IPS-NIHi7 (cell line): ENCODE results near the gene WNT16.
"Not testable (repeated sequence)": the region's sequence is repeated elsewhere in the genome, so short reads cannot be mapped to it uniquely, and the experiment has no call there.

Experiments used
- DNase-seq: peaks from one replicate; pipeline ENCODE4 v3.0.0; 2012; ENCODE audit warnings: mixed read lengths; ENCODE audit errors: extremely low spot score

Gene WNT16

DNA sequence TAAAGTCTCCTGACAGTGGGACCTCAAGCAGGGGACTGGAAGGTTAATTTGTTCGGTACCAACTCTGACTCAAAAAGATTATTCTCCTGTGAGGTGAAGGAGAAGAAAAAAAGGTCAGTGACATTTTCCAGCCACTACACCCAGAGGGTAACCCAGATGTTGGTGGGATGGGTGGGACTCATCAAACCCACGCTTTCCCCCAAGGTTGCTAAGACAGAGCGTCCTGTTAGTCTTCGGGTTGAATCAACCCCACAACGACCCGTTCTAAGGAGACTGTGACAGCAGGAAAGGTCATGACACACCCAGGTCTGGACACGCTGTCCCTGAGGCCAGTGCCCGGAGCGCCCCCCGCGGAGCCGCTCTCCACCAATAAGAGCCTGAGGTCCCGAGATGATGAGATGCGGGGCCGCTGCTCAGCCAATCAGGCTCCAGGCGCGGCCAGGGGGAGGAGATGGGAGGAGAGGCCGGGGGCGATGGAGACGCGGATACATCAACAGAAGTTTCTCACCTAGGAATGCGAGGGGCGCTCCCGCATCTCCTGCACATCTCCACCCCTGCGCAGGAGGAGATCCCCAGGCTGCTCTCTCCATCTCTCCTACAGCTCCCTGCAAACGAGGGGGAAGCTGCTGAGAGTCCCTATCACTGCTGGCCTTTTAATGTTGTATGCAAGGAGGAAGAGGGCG lies at the start of gene WNT16:
WNT16 (plus strand) TSS at position 493 of the 683 bp plus-strand sequence. CDS start 293 bp downstream, outside the sequence.
- peak; percentile 88 for DNase-seq

GRCh38 chr7:121279060-121279620 lies 49.7 kb upstream of the WNT16 start:
- no peak for DNase-seq

GRCh38 chr7:121279822-121280221 lies 49.0 kb upstream of the WNT16 start:
- DNase-seq = no peak

GRCh38 chr7:121280656-121281055 lies 48.1 kb upstream of the WNT16 start:
- DNase-seq = no peak

GRCh38 chr7:121282129-121282528 lies 46.7 kb upstream of the WNT16 start:
- no peak for DNase-seq

DNA sequence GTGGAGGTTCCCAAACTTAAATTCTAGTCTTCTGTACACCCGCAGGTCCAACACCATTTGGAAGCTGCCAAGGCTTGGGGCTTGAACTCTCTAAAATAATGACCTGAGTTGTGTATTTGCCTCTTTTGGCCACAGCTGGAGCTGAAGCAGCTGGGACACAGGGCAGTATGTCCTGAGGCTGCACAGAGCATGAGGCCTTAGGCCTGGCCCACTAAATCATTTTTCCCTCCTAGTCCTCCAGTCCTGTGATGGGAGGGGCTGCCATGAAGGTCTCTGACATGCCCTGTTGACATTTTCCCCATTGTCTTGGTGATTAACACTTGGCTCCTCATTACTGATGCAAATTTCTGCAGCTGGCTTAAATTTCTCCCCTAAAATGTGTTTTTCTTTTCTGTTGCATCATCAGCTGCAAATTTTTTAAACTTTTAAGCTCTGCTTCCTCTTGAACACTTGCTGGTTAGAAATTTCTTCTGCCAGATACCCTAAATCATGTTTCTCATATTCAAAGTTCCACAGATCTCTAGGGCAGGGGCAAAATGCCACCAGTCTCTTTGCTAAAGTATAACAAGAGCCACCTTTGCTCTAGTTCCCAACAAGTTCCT lies 43.6 kb upstream of the WNT16 start:
- no peak for DNase-seq

- DNase-seq = no peak
Measured at GRCh38 chr7:121286186-121286585, 42.6 kb upstream of the WNT16 start.

GRCh38 chr7:121286742-121287734 lies 41.8 kb upstream of the WNT16 start:
- no peak for DNase-seq

- no peak for DNase-seq
Measured at GRCh38 chr7:121288894-121289293, 39.9 kb upstream of the WNT16 start.

DNA sequence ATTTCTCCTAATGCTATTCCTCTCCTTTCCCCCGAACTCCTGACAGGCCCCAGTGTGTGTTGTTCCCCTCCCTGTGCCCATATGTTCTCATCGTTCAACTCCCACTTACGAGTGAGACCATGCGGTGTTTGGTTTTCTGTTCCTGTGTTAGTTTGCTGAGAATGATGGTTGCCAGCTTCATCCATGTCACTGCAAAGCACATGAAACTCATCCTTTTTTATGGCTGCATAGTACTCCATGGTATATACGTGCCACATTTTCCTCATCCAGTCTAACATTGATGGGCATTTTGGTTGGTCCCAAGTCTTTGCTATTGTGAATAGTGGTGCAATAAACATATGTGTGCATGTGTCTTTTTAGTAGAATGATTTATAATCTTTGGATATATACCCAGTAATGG lies 38.9 kb upstream of the WNT16 start:
- DNase-seq = not testable (repeated sequence)

DNA sequence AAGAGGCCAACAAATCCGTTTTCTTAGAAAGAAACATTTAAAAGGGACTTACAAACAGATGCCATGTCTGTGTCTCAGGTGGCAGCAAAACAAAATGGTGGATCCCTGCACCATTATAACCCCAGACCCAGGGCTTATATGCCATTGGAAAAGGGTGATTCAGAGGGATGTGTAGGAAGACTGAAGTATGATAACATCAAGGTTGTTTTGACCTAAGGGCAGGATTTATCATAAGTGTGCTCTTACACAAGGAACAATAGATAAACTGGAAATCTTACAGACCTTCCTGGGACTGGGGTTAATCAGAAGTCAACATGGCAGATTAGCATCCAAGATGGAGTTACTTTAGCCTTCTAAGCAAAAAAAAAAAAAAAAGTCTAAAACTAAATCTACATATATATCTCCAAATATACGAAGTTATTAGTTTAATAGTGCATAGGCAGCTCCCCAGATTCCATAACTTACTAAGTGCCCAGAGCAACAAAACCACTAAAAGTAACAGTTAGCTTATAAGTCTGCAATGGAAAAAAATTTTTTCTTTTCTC lies 34.3 kb upstream of the WNT16 start:
- DNase-seq = no peak

GRCh38 chr7:121297843-121298242 lies 31.0 kb upstream of the WNT16 start:
- no peak for DNase-seq

DNA sequence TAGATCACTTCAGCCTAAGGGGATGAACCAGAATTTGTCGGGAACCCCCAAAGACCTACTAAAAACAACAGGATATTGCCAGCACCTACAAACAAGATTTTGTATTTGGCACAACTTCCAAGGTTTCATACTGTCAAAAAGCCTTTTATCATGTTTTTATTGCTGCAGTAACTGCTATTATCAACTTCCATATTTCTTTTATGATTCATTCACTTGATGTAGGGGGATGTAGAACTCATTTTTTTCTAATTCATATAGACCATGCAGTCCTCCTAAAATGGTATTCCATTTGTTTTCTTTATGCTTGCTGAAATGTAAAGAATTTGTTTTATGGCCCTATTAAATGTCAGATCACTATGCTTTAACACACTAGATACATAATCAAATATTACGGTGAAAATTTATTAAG lies 30.0 kb upstream of the WNT16 start:
- no peak for DNase-seq

GRCh38 chr7:121300685-121301420 lies 27.9 kb upstream of the WNT16 start:
- DNase-seq = no peak

- DNase-seq = no peak
Measured at GRCh38 chr7:121301446-121302213, 27.2 kb upstream of the WNT16 start.

DNA sequence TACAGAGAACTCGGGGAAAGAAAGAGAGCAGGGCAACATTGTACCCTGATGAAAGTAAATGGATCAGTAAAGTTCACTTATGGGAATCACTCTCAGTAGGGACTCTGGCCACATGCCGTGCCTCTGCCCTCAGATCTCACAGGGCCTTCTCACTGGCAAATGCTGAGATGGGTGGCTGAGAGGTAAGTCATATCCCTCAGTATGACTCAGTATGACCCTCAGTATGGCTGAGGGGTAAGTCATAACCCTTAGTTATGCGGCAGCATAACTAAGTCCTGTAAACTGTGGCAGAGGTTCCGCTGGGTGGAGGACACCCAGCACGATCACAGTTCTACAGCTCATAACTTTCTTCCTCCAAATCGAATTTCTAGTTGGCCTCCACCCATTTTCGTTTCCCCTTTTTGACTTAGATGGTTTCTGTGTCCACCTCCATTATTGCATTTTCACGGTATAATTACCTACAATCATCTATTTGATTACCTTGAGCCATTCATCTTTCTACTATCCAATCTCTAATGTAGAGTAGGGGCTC lies 26.5 kb upstream of the WNT16 start:
- no peak for DNase-seq

DNA sequence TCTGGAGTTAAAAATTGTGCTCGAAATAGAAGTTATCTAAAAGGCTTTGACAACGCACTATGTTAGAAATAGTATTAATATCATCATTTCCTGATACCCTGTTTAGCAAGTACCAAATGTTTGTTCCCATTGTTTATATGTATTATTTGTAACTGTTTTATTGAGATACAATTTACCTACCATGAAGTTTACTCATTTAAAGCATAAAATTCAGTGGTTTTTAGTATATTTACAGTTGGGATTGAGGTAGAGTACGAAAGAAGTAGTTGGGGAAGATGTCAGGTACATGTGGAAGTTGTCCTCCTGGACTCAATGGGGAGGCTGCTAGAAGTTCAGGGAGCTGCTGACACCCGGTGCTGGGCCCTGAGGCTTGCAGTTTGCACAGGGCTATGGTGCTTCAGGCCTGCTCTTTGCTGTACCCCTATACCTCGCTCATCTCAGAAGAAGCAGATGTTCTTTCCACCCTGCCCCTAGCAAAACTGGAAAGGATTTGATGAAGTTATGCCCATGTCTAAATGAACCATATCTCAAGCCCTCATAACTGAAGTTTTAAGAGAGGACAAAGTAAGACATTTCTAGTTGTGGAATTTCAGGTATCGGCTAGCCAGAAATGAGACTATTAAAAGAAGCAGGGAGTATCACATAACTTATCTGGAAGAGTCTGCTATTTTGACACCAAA lies 25.2 kb upstream of the WNT16 start:
- DNase-seq = peak; percentile 27

DNA sequence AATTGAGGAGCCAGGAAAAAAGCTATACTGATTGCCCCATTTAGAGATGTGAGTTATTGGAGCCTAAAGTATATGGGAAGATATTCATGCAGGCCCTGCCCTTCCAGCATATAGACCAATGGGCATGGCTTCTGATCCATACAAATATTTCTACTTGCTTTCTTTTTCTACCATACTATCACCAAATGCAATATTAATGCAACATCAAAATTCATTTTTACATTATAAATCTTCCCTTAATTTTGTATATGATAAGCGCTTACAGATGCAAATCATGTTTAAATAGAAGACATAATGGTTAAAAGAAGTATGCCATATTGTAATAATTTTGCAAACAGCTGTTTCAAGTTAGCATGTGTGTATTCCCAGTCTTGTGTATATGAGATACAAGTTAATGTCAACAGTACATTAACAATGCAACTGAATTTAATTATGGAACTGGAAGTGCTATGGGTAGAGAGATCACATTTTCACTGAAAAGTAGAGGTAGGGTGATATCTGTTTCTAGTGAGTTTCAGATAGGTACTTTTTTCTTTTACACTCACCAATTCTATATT lies 24.6 kb upstream of the WNT16 start:
- no peak for DNase-seq

- no peak for DNase-seq
Measured at GRCh38 chr7:121305109-121305508, 23.7 kb upstream of the WNT16 start.
